Progenitor cell of endocrine pancreas (in vitro differentiated cells): ENCODE data around the gene KCNC1. TPM values are rescaled to one million over a fixed set of nuclear protein-coding genes. Genes with fewer than 3 reads are reported as not detected.

ENCODE experiments used
- DNase-seq: peaks from one replicate; pipeline ENCODE4 v3.0.0; 2021; ENCODE audit warnings: low spot score; ENCODE audit not compliant: unreplicated experiment
- H3K27ac Mint-ChIP-seq: 2 replicates; pipeline ENCODE4 v1.8.0; 2021; ENCODE audit warnings: mild to moderate bottlenecking, moderate library complexity, mixed read lengths
- H3K27me3 Mint-ChIP-seq: 2 replicates; pipeline ENCODE4 v1.8.0; 2021; ENCODE audit warnings: mixed read lengths
- H3K36me3 Mint-ChIP-seq: 2 replicates; pipeline ENCODE4 v1.8.0; 2022; ENCODE audit warnings: mixed read lengths; ENCODE audit not compliant: insufficient read depth
- H3K4me1 Mint-ChIP-seq: 2 replicates; pipeline ENCODE4 v1.8.0; 2021; ENCODE audit warnings: low read depth, mixed read lengths
- H3K4me3 Mint-ChIP-seq: 2 replicates; pipeline ENCODE4 v1.8.0; 2021; ENCODE audit warnings: low read depth, mild to moderate bottlenecking, moderate library complexity, mixed read lengths
- H3K9me3 Mint-ChIP-seq: 2 replicates; pipeline ENCODE4 v1.8.0; 2021; ENCODE audit warnings: low read depth, mixed read lengths
- total RNA-seq: library from RNA; stranded (reverse); gene quantifications from 2 replicates; pipeline ENCODE4 v1.2.1, GENCODE V29; 2021
- TF ChIP-seq, protein P1 (sequence below): fragments of 200-600 bp; sonication (generic); IDR thresholded peaks from one replicate; pipeline ENCODE4 v1.5.0; 2021; ENCODE audit warnings: antibody characterized with exemption, mild to moderate bottlenecking; ENCODE audit not compliant: unreplicated experiment

Gene KCNC1
- total RNA-seq, 1 donor from 2014 or later = 0.67 TPM

DNA sequence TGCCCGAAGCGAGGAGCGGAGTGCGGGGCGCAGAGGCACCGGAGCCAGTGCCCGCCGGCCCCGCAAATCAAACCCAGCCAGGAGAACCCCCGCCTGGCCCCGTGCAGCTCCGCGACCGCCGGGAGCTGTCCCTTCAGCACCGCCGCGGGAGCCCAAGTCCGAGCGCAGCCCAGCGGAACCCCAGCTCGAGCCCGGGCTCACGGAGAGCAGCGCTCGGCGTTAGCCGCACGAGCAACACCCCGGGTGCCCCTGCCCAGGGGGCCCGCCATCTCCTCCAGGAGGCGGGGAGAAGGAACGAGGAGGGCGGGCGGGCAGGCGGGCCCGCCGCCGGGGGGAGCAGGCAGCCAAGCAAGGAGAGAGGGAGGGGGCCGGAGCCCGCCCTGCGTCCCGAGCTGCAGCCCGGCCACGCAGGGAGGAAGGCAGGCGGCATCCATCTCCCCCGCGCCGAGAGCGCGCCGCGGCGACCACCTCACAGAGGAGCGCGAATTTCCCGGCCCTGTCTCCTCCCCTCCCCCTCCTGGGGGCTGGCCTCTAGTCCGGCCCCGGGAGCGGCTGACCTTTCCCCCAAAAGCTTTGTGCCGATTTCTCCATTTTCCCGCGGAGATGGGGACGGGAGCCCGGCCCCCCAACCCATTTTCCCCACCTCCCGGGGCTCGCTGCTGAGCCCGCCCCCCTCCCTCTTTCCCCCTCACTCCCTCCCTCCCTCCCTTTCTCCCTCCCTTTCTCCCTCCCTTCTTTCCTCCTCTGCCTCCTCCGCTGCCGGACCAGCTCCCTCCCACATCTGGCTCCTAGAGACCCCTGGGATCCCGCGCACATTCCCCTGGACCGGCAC lies 621 bp downstream of the KCNC1 start:
- no peaks in the 10 kb centered on the region for H3K9me3 Mint-ChIP-seq
- peak overlapping the region; percentile 52 for H3K4me3 Mint-ChIP-seq
- H3K27me3 Mint-ChIP-seq = peaks cover 46% of the 10 kb centered on the region
- TF ChIP-seq, protein P1, sequence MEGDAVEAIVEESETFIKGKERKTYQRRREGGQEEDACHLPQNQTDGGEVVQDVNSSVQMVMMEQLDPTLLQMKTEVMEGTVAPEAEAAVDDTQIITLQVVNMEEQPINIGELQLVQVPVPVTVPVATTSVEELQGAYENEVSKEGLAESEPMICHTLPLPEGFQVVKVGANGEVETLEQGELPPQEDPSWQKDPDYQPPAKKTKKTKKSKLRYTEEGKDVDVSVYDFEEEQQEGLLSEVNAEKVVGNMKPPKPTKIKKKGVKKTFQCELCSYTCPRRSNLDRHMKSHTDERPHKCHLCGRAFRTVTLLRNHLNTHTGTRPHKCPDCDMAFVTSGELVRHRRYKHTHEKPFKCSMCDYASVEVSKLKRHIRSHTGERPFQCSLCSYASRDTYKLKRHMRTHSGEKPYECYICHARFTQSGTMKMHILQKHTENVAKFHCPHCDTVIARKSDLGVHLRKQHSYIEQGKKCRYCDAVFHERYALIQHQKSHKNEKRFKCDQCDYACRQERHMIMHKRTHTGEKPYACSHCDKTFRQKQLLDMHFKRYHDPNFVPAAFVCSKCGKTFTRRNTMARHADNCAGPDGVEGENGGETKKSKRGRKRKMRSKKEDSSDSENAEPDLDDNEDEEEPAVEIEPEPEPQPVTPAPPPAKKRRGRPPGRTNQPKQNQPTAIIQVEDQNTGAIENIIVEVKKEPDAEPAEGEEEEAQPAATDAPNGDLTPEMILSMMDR = no peak
- peak; percentile 82 for DNase-seq
- H3K4me1 Mint-ChIP-seq = peaks cover 11% of the 10 kb centered on the region
- no peak overlapping the region for H3K27ac Mint-ChIP-seq
- peaks cover 1% of the 10 kb centered on the region for H3K36me3 Mint-ChIP-seq

DNA sequence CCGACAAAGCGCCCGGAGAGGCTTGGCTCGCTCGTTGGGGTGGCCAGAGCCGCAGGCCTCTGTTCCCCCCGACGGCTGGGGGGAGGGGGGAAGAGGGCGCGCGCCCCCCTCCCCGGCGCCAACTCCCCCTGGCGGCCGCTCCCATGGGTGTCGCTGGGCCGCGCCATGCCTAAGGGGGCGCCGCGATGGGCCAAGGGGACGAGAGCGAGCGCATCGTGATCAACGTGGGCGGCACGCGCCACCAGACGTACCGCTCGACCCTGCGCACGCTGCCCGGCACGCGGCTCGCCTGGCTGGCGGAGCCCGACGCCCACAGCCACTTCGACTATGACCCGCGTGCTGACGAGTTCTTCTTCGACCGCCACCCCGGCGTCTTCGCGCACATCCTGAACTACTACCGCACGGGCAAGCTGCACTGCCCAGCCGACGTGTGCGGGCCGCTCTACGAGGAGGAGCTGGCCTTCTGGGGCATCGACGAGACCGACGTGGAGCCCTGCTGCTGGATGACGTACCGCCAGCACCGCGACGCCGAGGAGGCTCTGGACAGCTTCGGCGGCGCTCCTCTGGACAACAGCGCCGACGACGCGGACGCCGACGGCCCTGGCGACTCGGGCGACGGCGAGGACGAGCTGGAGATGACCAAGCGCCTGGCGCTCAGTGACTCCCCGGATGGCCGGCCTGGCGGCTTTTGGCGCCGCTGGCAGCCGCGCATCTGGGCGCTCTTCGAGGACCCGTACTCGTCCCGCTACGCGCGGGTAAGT lies 1.4 kb downstream of the KCNC1 start:
- no peak overlapping the region for H3K4me3 Mint-ChIP-seq
- peaks cover 45% of the 10 kb centered on the region for H3K27me3 Mint-ChIP-seq
- peaks cover 11% of the 10 kb centered on the region for H3K4me1 Mint-ChIP-seq
- no peak for DNase-seq
- H3K27ac Mint-ChIP-seq = no peak overlapping the region
- TF ChIP-seq, protein P1 = peak; percentile 50
- no peaks in the 10 kb centered on the region for H3K9me3 Mint-ChIP-seq
- H3K36me3 Mint-ChIP-seq = peaks cover 1% of the 10 kb centered on the region

DNA sequence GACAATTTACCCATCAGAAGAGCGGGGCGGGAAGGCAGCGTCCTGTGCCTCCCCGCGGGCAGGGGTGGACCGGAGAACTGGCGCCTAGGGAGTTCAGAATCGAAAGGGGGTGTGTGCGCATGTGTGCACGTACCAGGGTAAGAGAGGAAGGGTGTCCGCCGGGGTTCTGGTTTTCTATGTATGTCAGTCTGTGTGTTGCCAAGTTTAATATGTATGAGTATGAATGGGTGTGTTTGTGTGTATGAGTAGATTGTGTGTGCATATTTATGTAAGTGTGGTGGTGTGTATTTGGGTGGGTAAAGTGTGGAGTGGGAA lies 2.0 kb downstream of the KCNC1 start:
- Mint-ChIP-seq H3K36me3 (peaks cover 1% of the 10 kb centered on the region), H3K4me3 (peak overlapping the region; percentile 46), H3K4me1 (peaks cover 11% of the 10 kb centered on the region), H3K27me3 (peaks cover 44% of the 10 kb centered on the region), H3K9me3 (no peaks in the 10 kb centered on the region), H3K27ac (no peak overlapping the region)
- DNase-seq = no peak
- TF ChIP-seq, protein P1 = no peak

DNA sequence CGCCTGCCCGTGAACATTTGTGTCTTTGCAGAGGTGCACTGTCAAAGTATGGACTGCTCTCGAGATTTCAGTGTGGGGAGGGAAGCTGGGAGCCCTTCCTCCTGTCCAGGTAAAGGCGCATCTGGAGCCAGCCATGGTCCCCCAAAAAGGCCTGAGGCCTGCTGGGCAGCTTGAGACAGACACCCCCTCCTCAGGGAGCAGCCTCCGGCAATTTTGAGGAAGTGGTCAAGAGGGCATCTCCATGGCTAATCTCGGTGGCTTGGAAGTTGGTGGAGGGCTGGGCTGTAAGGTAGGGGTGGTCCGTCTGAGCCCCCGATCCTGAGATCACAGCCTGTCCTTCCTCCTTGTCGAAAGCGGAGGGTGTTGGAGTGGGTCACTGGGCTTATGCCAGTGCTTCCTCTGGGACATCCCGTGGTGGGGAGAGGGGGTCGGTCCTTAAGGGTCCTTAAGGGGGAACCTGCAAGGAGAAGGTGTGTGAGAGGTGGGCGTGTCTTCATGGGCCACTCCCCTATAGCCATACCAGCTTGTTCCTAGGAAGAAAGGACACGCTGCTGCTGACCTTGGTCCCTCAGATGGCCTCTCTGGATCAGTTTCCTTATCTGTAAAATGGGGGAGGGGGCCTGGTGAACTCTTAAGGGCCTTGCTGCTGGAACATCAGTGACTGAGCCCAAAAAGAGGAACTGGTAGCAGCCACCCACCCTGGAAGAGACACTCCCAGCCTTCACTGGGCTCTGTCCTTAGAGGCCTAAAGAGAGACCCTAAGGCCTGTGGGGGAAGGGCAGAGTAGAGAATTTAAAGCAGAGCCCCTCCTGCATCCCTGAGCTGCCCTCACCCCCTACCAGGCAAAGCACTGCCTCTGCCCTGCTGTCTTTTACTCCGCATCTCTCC lies 2.6 kb downstream of the KCNC1 start:
- TF ChIP-seq, protein P1 = no peak
- Mint-ChIP-seq H3K9me3 (no peaks in the 10 kb centered on the region), H3K4me3 (peak overlapping the region; percentile 46), H3K27me3 (peaks cover 43% of the 10 kb centered on the region), H3K4me1 (peaks cover 11% of the 10 kb centered on the region), H3K36me3 (peaks cover 1% of the 10 kb centered on the region), H3K27ac (no peak overlapping the region)
- DNase-seq = no peak
